HG03095 (cell line): ENCODE measurements around the gene ADISSP.
"Not testable (repeated sequence)": the region's sequence is repeated elsewhere in the genome, so short reads cannot be mapped to it uniquely, and the experiment has no call there.

Experiments used
- ATAC-seq: cut with Tn5 transposase; IDR thresholded peaks from one replicate; pipeline ENCODE4 v1.9.1; 2021; ENCODE audit warnings: moderate library complexity; ENCODE audit not compliant: unreplicated experiment

ADISSP gene

DNA sequence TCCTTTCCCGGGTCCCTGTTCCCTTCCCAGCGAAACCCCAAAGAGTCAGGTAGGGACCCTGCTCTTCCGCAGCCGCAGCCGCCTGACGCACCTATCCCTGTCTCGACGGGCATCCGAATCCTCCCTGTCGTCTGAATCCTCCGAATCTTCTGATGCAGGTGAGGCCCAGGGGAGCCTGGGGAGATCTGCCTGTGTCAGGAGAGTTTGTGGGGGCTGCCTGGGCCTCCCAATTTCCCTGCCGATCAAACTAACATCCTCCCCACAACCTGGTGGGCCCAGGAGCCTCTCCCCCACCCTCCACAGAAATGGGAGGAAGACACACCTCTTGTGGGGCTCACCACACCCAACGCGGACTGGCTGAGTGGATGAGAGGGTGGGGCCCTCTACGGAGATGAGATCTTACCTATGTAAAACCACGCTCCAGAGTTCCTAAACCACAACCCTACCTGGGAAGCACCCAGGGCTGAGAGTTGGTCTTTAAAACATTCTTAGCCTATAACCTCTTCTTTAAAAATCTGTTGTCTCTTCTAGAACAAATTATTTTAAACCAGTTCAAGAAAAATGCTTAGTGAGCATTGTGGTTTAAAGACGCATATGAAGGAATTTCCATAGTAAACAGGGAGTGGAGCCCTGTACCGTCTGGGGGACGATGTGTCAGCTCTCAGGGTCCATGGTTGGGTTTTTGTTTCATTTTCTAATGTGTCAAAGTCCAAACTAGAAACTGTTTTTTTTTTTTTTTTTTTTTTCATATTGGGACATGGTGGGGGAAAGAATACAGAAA is 30.2 kb upstream of the ADISSP start:
- ATAC-seq: no peak

GRCh38 chr20:3797226-3797545 is 29.6 kb upstream of the ADISSP start:
- no peak for ATAC-seq

DNA sequence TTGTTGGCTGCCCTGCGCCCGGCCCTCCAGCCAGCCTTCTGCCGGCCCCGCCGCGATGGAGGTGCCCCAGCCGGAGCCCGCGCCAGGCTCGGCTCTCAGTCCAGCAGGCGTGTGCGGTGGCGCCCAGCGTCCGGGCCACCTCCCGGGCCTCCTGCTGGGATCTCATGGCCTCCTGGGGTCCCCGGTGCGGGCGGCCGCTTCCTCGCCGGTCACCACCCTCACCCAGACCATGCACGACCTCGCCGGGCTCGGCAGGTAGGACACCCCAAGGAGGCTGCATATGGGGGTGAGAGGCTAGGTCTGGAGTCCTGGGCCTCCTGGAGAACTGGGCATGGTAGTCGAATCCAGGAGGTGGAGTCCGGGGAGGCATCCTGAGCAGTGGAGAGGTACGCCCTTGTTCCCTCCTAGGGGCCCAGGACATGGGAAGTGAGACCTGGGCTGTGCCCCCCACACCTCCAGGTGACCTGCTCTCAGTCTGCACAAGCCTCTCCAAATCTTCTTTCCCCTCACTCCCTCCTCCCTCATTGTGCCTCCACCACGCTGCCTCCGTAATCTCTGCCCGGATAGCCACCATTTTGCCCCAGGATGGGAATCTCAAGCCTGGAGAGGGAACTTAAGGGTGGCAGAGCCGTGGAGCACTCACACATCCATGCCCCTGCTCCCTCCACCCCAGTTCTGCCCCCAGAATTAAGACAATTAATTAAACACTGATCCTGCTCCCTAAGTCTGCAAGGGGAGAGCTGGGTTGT is 29.1 kb upstream of the ADISSP start:
- no peak for ATAC-seq

- ATAC-seq: peak; percentile 67
These were observed 28.2 kb upstream of the ADISSP start, which contains the start of gene CDC25B for GRCh38 chr20:3795511-3796468. Gene CDC25B, plus strand, starts transcription at chr20:3796310. Its CDS starts 222 bp downstream, at chr20:3796532.

DNA sequence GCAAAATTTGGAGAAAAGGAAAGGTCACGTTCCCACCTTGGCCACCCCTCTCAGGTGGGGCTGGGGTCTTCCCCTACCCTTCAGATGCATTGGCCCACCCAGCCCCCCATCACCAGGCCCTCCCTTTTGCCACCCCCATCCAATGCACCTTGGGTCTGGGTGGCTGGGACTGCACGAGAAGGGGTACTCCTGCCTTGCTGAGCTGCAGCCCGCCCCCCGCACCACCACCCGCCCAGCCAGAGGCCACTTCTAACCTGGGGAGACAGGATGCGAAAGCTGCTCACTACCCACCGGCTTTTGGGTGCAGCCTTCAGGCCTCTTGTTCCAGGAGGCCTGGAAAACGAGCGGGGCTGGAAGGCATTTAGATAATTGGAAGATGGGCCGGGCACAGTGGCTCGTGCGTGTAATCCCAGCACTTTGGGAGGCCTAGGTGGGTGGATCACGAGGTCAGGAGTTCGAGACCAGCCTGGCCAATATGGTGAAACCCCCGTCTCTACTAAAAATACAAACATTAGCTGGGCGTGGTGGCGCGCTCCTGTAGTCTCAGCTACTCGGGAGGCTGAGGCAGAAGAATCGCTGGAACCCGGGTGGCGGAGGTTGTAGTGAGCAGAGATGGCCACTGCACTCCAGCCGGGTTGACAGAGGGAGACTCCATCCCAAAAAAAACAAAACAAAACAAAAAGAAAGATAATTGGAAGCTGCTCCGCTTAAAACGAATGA is 27.3 kb upstream of the ADISSP start:
- ATAC-seq: no peak

DNA sequence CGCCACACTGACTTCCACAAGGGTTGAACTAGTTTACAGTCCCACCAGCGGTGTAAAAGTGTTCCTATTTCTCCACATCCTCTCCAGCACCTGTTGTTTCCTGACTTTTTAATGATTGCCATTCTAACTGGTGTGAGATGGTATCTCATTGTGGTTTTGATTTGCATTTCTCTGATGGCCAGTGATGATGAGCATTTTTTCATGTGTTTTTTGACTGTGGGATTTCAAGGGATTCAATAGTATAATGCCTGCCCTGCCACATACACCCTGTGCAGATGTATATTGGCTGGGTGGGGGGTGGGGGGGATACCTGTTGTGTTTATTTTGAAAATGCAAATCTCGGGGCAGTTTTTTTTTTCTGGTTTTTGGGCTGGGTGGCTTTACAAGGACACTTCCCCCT is 26.6 kb upstream of the ADISSP start:
- ATAC-seq: not testable (repeated sequence)

DNA sequence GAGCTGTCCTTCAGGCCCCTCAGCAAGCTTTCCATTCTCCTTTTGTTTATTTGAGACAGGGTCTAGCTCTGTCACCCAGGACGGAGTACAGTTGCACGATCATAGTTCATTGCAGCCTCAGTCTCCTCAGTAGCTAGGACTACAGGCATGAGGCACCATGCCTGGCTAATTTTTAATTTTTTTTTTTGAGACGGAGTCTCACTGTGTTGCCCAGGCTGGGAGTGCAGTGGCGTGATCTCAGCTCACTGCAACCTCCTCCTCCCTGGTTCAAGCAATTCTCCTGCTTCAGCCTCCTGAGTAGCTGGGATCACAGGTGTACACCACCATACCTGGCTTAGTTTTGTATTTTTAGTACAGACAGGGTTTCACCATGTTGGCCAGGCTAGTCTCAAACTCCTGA is 21.6 kb upstream of the ADISSP start:
- ATAC-seq: not testable (repeated sequence)

DNA sequence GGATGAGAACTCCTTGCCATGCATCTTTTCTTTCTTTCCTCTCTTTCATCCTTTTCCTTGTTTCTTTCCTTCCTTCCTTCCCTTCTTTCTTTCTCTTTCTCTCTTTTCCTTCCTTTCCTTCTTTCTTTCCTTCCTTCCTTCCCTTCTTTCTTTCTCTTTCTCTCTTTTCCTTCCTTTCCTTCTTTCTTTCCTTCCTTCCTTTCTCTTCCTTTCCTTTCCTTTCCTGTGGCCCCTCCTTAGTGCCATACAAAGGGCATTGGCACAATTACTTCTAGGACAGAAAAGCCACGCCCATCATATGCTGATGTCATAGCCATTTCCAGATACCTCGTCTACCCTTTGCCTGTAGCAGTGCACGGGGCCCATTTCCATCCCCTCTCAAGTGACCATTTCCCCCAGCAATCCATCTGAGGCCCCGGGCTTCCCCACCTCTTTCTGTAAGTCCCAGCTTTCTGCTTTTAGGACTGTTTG is 21.2 kb upstream of the ADISSP start:
- ATAC-seq: no peak

- no peak for ATAC-seq
These were observed 19.9 kb upstream of the ADISSP start for GRCh38 chr20:3787324-3788014.

DNA sequence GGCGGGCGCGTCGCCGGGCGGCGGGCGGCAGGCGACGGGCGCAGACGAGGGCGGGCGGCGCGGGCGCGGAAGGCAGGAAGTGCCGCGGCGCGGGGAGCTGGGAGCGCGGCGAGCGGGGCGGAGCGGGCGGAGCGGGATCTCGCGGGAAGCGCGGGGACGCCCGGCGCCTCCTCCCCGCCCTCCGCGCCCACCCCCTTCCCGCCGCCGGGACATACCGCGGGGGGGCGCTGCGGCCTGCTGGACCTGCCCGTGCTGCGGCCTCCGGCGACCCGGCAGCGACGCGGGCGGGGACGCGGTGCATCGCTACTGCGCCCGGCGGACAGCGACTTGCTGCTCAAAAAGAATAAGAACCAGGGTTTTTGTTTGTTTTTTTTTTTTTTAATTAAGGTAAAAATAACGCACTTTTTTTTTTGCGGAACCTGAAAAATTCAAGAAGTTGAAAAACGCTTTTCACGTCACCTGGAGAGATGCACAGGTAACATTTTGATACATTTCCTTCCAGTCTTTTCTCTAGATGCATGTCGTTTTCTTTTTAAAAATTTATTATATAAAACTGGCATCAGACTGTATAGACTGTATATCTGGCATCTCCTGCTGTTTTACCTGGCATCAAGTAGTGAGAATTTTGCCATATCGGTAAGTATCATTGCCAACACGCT is 19.2 kb upstream of the ADISSP start, which contains the start of gene CENPB:
TSS of gene CENPB (minus strand) at position 76 of the 659 bp plus-strand sequence. CDS start 257 bp downstream, outside the sequence.
- ATAC-seq: peak; percentile 68

GRCh38 chr20:3786126-3786484 is 18.6 kb upstream of the ADISSP start:
- ATAC-seq: no peak

DNA sequence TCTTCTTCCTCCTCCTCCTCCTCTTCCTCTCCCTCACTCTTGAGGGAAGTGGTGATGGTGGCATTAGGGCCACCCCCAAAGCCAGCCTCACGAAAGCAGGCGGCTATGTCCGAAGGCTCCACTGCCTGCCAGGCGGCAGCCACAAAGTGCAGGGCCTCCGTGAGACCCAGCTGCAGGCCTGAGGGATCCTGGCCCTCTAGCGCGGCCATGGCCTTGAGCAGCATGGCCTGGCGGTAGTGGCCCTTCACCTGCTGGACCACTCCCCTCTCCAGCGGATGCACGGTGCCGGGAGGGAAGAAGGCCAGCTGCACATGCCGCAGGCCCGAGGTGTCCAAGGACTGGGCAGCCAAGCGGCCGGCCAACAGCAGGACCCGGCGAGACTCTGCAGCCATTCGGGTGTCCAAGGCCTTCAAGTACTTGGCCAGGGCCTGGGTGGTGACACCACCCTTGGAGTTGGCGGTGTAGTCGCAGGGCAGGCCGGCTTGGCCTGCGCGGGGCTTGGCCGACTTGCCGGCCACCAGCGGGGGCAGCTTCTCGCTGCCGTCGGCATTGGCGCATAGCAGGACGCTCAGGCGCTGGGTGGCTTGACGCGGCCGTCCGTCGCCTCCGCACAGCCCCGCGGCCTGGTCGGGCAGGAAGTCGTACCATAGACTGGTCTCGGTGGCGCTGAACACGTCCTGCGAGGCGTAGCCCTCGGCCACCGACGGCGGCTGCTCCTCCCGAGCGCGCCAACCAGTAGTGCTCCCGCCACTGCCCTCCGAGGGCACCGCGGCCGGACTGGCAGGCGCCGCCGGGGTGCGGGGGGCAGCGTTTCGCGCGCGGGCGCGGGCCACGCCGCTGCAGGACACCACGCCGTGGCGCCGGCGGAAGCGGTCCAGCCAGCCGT is 17.9 kb upstream of the ADISSP start:
- no peak for ATAC-seq

- no peak for ATAC-seq
These were observed 17.3 kb upstream of the ADISSP start for GRCh38 chr20:3784863-3785239.

DNA sequence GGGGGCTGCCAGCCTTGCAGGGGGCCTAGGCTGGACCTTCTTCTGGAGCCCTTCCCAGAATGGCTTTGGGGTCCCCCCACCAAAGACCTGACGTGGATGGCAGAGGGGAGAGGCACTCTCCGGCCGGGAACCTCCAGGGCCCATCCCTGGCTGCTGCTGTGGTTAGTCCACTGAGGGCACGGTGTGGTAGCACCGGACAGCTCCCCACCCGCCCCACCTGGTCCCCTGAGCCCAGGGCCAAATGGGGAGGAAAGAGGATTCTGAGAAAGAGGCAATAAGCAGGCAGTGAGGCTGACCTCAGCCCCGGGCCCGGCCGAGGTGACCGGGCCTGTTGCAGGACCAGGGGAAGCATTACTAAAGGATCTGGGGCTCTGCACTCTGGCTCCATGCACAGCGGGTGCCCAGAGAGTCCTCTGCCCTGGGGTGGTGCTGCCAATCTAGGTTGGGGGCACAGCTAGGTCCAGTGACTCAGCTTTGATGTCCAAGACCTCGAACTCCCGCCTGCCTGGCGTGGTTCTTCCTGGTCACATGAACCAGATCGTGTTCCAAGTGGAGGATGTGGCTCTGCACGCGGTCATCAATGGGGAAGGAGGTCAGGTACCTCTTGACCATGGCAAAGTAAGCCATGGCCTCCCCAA is 16.8 kb upstream of the ADISSP start:
- ATAC-seq: no peak

DNA sequence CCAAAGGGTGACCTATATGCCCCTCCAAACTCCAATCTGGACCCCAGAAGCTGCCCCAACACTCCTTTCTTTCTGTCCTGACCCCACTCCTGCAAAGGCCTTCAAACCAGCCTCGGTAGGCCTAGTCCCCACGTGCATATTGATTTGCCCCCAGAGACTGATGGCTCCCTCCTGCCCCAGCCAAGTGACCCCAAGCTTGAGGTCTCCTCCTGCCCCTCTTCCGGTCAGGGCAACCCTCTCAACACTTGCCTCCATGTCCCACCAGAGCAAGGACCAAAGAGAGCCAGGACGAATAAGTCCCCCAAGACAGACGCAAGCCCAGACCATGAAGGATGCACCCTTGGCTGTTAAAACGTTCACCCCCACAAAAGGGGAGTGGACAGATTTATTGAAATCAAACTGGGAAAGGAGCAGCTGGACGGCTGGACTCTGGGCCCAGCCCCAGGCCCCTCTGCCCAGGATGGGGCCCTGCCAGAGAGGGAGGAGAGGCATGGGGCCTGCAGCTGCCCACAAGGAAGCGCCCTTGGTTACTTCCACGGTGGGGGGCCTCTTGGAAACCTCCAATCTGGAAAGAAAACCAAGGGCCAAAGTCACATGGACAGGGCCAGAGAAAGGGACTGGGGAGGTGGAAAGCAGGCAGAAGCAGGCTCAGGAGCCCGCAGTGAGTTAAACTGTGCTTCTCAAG is 16.1 kb upstream of the ADISSP start:
- ATAC-seq: no peak

DNA sequence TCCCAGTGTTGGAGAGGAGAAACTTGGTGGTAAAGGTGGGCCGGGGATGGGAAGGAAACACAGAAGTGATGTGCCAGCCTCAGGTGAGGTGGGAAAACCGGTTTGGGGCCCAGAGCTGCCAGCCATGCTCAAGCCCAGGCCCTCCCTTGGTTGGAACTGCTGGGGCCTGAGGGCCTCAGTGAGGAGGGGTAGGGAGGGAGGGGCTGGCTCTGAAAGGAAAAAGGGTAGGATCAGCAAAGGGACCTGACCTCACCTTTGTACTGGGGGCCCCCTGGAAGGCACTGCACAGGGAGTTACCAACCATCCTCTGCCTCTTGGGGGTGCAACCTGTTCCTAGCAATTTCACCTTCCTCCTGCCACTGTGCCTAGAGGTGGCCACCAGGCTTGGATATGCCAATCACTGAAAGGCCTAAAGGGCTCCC is 15.5 kb upstream of the ADISSP start:
- ATAC-seq: no peak

GRCh38 chr20:3782597-3782996 is 15.0 kb upstream of the ADISSP start:
- ATAC-seq: no peak
